SK-N-SH treated with all-trans-retinoic acid at 6 μM for 48 hours (cell line): ENCODE measurements around the gene CD55.

Experiments used
- ATAC-seq: fragments of 200-7000 bp; cut with Tn5 transposase; 3 replicates; pipeline ENCODE4 v1.9.1; 2020; ENCODE audit warnings: mild to moderate bottlenecking, moderate library complexity
- ARNTL ChIP-seq: fragments of 450-650 bp; formaldehyde crosslinking; IDR thresholded peaks from 2 replicates; pipeline ENCODE4 v1.5.0; 2020; ENCODE audit warnings: low read depth, mild to moderate bottlenecking, moderate library complexity, borderline replicate concordance
- BACH2 ChIP-seq: fragments of 250-450 bp; sonication (Bioruptor Pico); IDR thresholded peaks from 2 replicates; pipeline ENCODE4 v1.9.0; 2021; ENCODE audit warnings: mild to moderate bottlenecking, borderline replicate concordance
- CSDC2 ChIP-seq: fragments of 250-450 bp; sonication (Bioruptor Pico); IDR thresholded peaks from 2 replicates; pipeline ENCODE4 v1.5.0; 2020; ENCODE audit warnings: mild to moderate bottlenecking, moderate library complexity
- ESRRG ChIP-seq: fragments of 250-450 bp; sonication (Bioruptor Pico); IDR thresholded peaks from 2 replicates; pipeline ENCODE4 v1.6.1; 2021; ENCODE audit warnings: mild to moderate bottlenecking
- GLIS3 ChIP-seq: fragments of 250-450 bp; sonication (Bioruptor Pico); IDR thresholded peaks from 2 replicates; pipeline ENCODE4 v1.5.0; 2020; ENCODE audit warnings: mild to moderate bottlenecking, moderate library complexity
- OSR1 ChIP-seq: fragments of 250-450 bp; sonication (Bioruptor Pico); IDR thresholded peaks from 2 replicates; pipeline ENCODE4 v1.8.0; 2022; ENCODE audit warnings: moderate library complexity, mild to moderate bottlenecking, inconsistent platforms
- PPARA ChIP-seq: fragments of 250-450 bp; sonication (Bioruptor Pico); IDR thresholded peaks from 2 replicates; pipeline ENCODE4 v1.5.0; 2020; ENCODE audit warnings: mild to moderate bottlenecking, borderline replicate concordance
- SNAI2 ChIP-seq: fragments of 250-450 bp; sonication (Bioruptor Pico); IDR thresholded peaks from 2 replicates; pipeline ENCODE4 v1.5.0; 2020; ENCODE audit warnings: mild to moderate bottlenecking, moderate library complexity
- TOX ChIP-seq: fragments of 250-450 bp; sonication (Bioruptor Pico); IDR thresholded peaks from 2 replicates; pipeline ENCODE4 v1.8.0; 2021; ENCODE audit warnings: mild to moderate bottlenecking, moderate library complexity, borderline replicate concordance
- ZC3H10 ChIP-seq: fragments of 250-450 bp; sonication (Bioruptor Pico); IDR thresholded peaks from 2 replicates; pipeline ENCODE4 v1.5.1; 2021; ENCODE audit warnings: mild to moderate bottlenecking, moderate library complexity
- ZFP3 ChIP-seq: fragments of 250-450 bp; sonication (Bioruptor Pico); IDR thresholded peaks from 2 replicates; pipeline ENCODE4 v1.5.0; 2020; ENCODE audit warnings: mild to moderate bottlenecking, moderate library complexity
- ZNF565 ChIP-seq: fragments of 450-650 bp; formaldehyde crosslinking; conservative IDR thresholded peaks from 2 replicates; pipeline ENCODE4 v1.5.0; 2020; ENCODE audit warnings: low read depth, mild to moderate bottlenecking, moderate library complexity
- ZNF70 ChIP-seq: fragments of 450-650 bp; formaldehyde crosslinking; IDR thresholded peaks from 2 replicates; pipeline ENCODE4 v1.5.0; 2020; ENCODE audit warnings: mild to moderate bottlenecking, moderate library complexity
- ZNF8 ChIP-seq: fragments of 450-650 bp; formaldehyde crosslinking; IDR thresholded peaks from 2 replicates; pipeline ENCODE4 v1.5.0; 2020; ENCODE audit warnings: mild to moderate bottlenecking, moderate library complexity
- TF ChIP-seq, protein P1 (sequence below): fragments of 250-450 bp; sonication (Bioruptor Pico); IDR thresholded peaks from 2 replicates; pipeline ENCODE4 v1.5.1; 2020; ENCODE audit warnings: low read depth, mild to moderate bottlenecking, moderate library complexity
- TF ChIP-seq, protein P2 (sequence below): fragments of 250-450 bp; sonication (Bioruptor Pico); IDR thresholded peaks from 2 replicates; pipeline ENCODE4 v1.8.0; 2020; ENCODE audit warnings: mild to moderate bottlenecking, moderate library complexity, borderline replicate concordance
- TF ChIP-seq, protein P3 (sequence below): fragments of 250-450 bp; sonication (Bioruptor Pico); IDR thresholded peaks from 2 replicates; pipeline ENCODE4 v1.8.0; 2021; ENCODE audit warnings: low read depth, mild to moderate bottlenecking, moderate library complexity, borderline replicate concordance
- TF ChIP-seq, protein P4 (sequence below): fragments of 250-450 bp; sonication (Bioruptor Pico); IDR thresholded peaks from 2 replicates; pipeline ENCODE4 v1.5.1; 2021; ENCODE audit warnings: mild to moderate bottlenecking, moderate library complexity

Gene CD55

DNA sequence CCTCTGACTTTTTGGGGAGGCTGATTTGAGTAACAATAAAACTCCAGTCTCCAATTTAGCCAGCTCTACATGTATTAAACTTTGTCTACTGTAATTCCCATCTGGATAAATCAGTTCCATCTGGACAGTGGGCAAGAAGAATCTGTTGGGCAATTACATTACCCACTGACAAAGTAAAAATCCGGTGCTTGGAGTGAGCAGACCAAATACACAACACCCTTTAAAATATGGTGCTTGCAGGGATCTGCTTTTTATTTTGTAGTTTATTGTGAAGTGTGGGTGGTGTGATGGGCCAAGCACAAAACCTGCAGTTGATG lies 8.9 kb upstream of the CD55 start (continued):
- TF ChIP-seq, protein P1, sequence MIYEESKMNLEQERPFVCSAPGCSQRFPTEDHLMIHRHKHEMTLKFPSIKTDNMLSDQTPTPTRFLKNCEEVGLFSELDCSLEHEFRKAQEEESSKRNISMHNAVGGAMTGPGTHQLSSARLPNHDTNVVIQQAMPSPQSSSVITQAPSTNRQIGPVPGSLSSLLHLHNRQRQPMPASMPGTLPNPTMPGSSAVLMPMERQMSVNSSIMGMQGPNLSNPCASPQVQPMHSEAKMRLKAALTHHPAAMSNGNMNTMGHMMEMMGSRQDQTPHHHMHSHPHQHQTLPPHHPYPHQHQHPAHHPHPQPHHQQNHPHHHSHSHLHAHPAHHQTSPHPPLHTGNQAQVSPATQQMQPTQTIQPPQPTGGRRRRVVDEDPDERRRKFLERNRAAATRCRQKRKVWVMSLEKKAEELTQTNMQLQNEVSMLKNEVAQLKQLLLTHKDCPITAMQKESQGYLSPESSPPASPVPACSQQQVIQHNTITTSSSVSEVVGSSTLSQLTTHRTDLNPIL (CRISPR knock-in tag) = no peak
- TF ChIP-seq ZNF70 (CRISPR knock-in tag) (no peak), GLIS3 (CRISPR knock-in tag) (no peak)

DNA sequence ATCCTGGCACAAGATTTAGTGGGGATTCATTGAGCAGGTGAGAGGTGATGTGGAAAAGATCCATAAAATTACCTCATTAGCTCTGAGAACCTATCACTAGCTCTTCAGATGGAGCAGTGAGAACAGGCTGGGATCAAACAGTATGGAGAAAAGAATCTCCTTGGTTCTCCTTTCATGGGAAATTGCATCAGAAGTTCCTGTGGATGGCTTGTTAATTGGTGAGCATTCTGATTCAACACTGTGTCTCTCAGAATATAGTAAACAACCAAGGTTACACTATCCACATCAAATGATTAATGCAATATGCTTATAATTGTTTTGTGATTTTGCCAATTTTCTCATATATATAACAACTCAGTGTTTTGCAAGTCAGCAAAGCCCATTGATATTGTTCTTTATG lies 8.3 kb upstream of the CD55 start:
- TF ChIP-seq OSR1 (no peak), ZNF565 (CRISPR knock-in tag) (no peak)
- no peak for ATAC-seq

DNA sequence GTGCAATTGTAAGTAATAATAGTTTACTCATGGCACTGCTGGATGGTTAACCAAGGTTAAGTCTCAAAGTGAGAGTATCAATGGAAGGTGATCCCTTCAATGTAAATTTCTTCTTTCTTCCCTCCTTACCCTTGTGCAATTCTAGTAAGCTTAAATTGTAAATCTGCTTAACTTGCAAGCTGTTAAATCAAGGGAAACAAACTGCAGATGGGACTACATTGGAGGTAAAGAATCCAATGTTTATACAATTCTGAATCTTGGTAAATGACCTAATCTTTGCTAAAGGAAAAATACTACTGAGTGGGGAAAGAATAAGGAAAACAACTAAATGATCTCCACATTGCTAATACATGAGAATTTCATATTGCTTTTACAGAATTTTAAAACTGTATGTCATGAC lies 6.7 kb upstream of the CD55 start:
- no peak for TF ChIP-seq ZC3H10
- no peak for TF ChIP-seq BACH2 (CRISPR knock-in tag)
- TF ChIP-seq ZNF8 = no peak
- no peak for TF ChIP-seq ESRRG
- TF ChIP-seq, protein P2, sequence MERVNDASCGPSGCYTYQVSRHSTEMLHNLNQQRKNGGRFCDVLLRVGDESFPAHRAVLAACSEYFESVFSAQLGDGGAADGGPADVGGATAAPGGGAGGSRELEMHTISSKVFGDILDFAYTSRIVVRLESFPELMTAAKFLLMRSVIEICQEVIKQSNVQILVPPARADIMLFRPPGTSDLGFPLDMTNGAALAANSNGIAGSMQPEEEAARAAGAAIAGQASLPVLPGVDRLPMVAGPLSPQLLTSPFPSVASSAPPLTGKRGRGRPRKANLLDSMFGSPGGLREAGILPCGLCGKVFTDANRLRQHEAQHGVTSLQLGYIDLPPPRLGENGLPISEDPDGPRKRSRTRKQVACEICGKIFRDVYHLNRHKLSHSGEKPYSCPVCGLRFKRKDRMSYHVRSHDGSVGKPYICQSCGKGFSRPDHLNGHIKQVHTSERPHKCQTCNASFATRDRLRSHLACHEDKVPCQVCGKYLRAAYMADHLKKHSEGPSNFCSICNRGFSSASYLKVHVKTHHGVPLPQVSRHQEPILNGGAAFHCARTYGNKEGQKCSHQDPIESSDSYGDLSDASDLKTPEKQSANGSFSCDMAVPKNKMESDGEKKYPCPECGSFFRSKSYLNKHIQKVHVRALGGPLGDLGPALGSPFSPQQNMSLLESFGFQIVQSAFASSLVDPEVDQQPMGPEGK = no peak
- TF ChIP-seq, protein P1 (CRISPR knock-in tag) = no peak
- TF ChIP-seq TOX (CRISPR knock-in tag) = no peak
- no peak for ATAC-seq

DNA sequence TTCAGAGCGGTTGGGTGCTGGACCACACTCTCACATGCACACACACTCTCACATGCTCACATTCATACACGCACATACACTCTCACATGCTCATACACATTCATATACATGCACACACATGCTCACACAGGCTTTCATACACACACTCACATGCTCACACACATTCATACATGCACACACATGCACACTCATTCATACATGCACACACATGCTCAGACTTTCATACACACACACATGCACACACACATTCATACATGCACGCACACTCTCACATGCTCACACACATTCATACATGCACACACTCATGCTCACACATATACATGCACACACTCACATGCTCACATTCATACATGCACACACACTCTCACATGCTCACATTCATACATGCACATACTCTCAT lies 6.0 kb upstream of the CD55 start:
- TF ChIP-seq ZNF565 (CRISPR knock-in tag) = no peak
- TF ChIP-seq ARNTL = no peak
- TF ChIP-seq, protein P1 (CRISPR knock-in tag) = no peak
- no peak for TF ChIP-seq OSR1
- TF ChIP-seq, protein P3, sequence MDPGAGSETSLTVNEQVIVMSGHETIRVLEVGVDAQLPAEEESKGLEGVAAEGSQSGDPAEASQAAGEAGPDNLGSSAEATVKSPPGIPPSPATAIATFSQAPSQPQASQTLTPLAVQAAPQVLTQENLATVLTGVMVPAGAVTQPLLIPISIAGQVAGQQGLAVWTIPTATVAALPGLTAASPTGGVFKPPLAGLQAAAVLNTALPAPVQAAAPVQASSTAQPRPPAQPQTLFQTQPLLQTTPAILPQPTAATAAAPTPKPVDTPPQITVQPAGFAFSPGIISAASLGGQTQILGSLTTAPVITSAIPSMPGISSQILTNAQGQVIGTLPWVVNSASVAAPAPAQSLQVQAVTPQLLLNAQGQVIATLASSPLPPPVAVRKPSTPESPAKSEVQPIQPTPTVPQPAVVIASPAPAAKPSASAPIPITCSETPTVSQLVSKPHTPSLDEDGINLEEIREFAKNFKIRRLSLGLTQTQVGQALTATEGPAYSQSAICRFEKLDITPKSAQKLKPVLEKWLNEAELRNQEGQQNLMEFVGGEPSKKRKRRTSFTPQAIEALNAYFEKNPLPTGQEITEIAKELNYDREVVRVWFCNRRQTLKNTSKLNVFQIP (CRISPR knock-in tag) = no peak
- TF ChIP-seq GLIS3 (CRISPR knock-in tag) = no peak
- no peak for TF ChIP-seq PPARA (CRISPR knock-in tag)
- TF ChIP-seq SNAI2 = no peak
- no peak for ATAC-seq

DNA sequence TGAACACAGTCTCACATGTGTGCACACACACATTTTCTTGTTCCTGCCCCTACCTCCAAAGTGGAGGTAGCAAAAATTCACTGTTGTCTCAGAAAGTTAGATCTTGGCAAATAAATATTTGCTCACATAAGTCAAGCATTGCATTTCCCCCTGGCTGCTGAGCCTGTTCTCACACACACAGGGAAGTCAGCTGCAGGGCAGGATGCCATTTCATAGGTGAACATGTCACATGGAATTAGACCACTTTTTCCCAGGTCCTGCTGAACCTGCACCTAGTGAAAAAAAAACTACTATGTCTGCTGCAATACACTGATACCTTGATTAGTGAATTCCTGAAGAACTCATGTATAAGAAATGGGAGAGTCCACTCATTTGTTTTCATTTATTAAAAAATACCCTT lies 5.3 kb upstream of the CD55 start:
- TF ChIP-seq, protein P3 (CRISPR knock-in tag) = no peak
- TF ChIP-seq, protein P4, sequence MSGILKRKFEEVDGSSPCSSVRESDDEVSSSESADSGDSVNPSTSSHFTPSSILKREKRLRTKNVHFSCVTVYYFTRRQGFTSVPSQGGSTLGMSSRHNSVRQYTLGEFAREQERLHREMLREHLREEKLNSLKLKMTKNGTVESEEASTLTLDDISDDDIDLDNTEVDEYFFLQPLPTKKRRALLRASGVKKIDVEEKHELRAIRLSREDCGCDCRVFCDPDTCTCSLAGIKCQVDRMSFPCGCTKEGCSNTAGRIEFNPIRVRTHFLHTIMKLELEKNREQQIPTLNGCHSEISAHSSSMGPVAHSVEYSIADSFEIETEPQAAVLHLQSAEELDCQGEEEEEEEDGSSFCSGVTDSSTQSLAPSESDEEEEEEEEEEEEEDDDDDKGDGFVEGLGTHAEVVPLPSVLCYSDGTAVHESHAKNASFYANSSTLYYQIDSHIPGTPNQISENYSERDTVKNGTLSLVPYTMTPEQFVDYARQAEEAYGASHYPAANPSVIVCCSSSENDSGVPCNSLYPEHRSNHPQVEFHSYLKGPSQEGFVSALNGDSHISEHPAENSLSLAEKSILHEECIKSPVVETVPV = no peak
- TF ChIP-seq CSDC2 (CRISPR knock-in tag) (no peak), ZFP3 (no peak), GLIS3 (CRISPR knock-in tag) (no peak), BACH2 (CRISPR knock-in tag) (no peak), ZNF8 (no peak)
- ATAC-seq = no peak
